ENCODE data around the gene ZBTB43. TPM values are rescaled to one million over a fixed set of nuclear protein-coding genes. Genes with fewer than 3 reads are reported as not detected.
A peak's percentile ranks its signal among the peaks of the same experiment; 100 is the strongest.

ZBTB43 gene
- total RNA-seq, 1 donor from 2014 or later, result 16.7 TPM

GRCh38 chr9:126860757-126861466 is 56.1 kb downstream of the ZBTB43 start:
- Mint-ChIP-seq H3K36me3 (peaks cover 5% of the 10 kb centered on the region), H3K27ac (peak overlapping the region; percentile 94), H3K27me3 (peaks cover 24% of the 10 kb centered on the region), H3K9me3 (no peaks in the 10 kb centered on the region), H3K4me3 (peak overlapping the region; percentile 96), H3K4me1 (ENCODE audit: unreplicated experiment) (peaks cover 18% of the 10 kb centered on the region)
- DNase-seq (ENCODE audit: extremely low spot score, unreplicated experiment), result no peak
- no peak for TF ChIP-seq CTCF (conservative IDR thresholded peaks at IDR 0.05)

DNA sequence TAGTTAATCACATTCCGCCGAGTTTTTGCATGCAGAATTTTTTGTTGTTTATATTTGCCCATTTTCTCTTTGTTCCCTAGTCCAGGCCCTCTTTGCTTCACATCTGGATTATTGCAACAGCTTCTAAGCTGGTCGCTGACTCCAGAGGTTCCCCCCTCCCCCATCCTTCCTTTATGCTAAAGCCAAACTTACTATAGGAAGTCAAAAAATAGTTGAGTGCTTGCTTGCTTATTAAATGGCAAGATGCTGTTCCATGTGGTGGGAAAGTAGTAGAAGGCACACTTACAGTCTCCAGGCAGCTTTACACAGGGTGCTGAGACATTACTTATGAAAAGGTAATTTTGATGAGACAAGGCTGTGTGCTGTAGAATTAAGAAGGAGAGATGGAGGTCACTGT is 56.9 kb downstream of the ZBTB43 start:
- Mint-ChIP-seq H3K4me3 (peak overlapping the region; percentile 96), H3K27me3 (peaks cover 17% of the 10 kb centered on the region), H3K4me1 (ENCODE audit: unreplicated experiment) (peaks cover 18% of the 10 kb centered on the region), H3K27ac (peak overlapping the region; percentile 94), H3K36me3 (peaks cover 13% of the 10 kb centered on the region), H3K9me3 (no peaks in the 10 kb centered on the region)
- no peak for DNase-seq (ENCODE audit: extremely low spot score, unreplicated experiment)
- TF ChIP-seq CTCF (conservative IDR thresholded peaks at IDR 0.05), result no peak

GRCh38 chr9:126862104-126862761 is 57.4 kb downstream of the ZBTB43 start:
- DNase-seq (ENCODE audit: extremely low spot score, unreplicated experiment), result no peak
- H3K36me3 Mint-ChIP-seq, result peaks cover 16% of the 10 kb centered on the region
- TF ChIP-seq CTCF (conservative IDR thresholded peaks at IDR 0.05), result no peak
- peaks cover 18% of the 10 kb centered on the region for H3K4me1 Mint-ChIP-seq (ENCODE audit: unreplicated experiment)
- H3K4me3 Mint-ChIP-seq, result peak overlapping the region; percentile 96
- H3K27me3 Mint-ChIP-seq, result peaks cover 13% of the 10 kb centered on the region
- peak overlapping the region; percentile 94 for H3K27ac Mint-ChIP-seq
- H3K9me3 Mint-ChIP-seq, result no peaks in the 10 kb centered on the region

DNA sequence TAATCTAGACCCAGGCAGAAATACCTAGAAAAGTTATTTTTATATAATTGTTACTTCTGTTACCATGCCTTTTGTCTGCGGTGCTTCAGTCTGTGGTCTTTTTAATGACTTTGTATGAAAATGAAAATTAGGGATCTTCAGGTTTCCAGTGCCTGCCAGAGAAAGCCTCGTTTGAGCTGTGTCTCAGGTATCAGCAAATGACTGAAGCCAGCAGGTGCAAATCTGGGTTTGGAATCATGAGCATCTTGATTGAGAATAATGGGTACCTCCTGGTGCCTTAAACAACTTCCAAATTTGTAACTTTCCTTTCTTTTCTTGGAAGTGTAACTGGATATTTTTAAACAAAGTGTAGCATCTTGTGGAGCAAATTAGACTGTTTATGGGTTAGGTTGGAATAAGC is 59.9 kb downstream of the ZBTB43 start:
- Mint-ChIP-seq H3K36me3 (peaks cover 22% of the 10 kb centered on the region), H3K27me3 (no peaks in the 10 kb centered on the region), H3K4me3 (no peak overlapping the region), H3K4me1 (ENCODE audit: unreplicated experiment) (peaks cover 26% of the 10 kb centered on the region), H3K27ac (no peak overlapping the region), H3K9me3 (no peaks in the 10 kb centered on the region)
- TF ChIP-seq CTCF (conservative IDR thresholded peaks at IDR 0.05), result no peak
- DNase-seq (ENCODE audit: extremely low spot score, unreplicated experiment), result no peak

- peaks cover 35% of the 10 kb centered on the region for H3K36me3 Mint-ChIP-seq
- H3K4me3 Mint-ChIP-seq, result no peak overlapping the region
- peaks cover 23% of the 10 kb centered on the region for H3K4me1 Mint-ChIP-seq (ENCODE audit: unreplicated experiment)
- DNase-seq (ENCODE audit: extremely low spot score, unreplicated experiment), result no peak
- peak overlapping the region; percentile 51 for H3K27ac Mint-ChIP-seq
- no peaks in the 10 kb centered on the region for H3K9me3 Mint-ChIP-seq
- no peaks in the 10 kb centered on the region for H3K27me3 Mint-ChIP-seq
- no peak for TF ChIP-seq CTCF (conservative IDR thresholded peaks at IDR 0.05)
Observed at GRCh38 chr9:126869368-126869767, 64.5 kb downstream of the ZBTB43 start.
